H1 (cell line): ENCODE measurements around the gene UPF2. TPM values are rescaled to one million over a fixed set of nuclear protein-coding genes. Genes with fewer than 3 reads are reported as not detected.

ENCODE experiments used
- ATF3 ChIP-seq: IDR thresholded peaks from 2 replicates; pipeline ENCODE4 v1.6.1; 2011; ENCODE audit warnings: low read depth, mild to moderate bottlenecking, low read length; ENCODE audit not compliant: insufficient read depth
- polyA plus RNA-seq, 7 experiments: library from polyadenylated mRNA; depleted of rRNA in 3 of 7; stranded (reverse) in 5 of 7; unstranded in 2 of 7; fragments of >200 nt in 5 of 7; fragments of 200-250 nt in 2 of 7; gene quantifications; 1 replicate in 5 of 7; 2 replicates in 1 of 7; 4 replicates in 1 of 7; pipeline versions ENCODE4 v1.2.1 to v1.2.3, GENCODE V29; 2011 to 2013; ENCODE audit warnings: missing spikeins in 2 of 7, mixed read lengths in 2 of 7
- total RNA-seq: library from RNA; stranded (reverse); fragmentation: NEBNext Ultra II Directional; extraction: Animal tissue kit (Norgen Biotek cat#: 25700); gene quantifications from 2 replicates; pipeline ENCODE4 v1.2.1, GENCODE V29; 2021

The UPF2 gene
- total and polyA plus RNA-seq, 2 of the 8 experiments (the other 6 are each of a cell fraction or from before 2014, with no cell fraction given), result 6.2 to 32.8 TPM

DNA sequence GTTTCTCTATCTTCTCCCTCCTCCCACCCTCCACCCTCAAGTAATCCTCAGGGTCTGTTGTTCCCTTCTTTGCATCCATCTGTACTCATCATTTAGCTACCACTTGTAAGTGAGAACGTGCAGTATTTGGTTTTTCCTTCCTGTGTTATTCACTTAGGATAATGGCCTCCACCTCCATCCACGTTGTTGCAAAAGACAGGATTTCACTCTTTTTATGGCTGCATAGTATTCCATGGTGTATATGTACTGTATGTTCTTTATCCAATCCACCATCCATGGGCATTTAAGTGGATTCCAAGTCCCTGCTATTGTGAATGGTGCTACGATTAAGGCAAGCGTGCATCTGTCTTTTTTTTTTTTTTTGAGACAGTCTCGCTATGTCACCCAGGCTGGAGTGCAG, 147.0 kb downstream of the UPF2 start (continued):
- TF ChIP-seq ATF3, result no peak
